Measurements from ENCODE around the gene NCOA1.

- TF ChIP-seq L3MBTL2 (conservative IDR thresholded peaks at IDR 0.05): no peak; the same call in 1 of the 2 replicates
- TF ChIP-seq NFRKB (IDR thresholded peaks at IDR 0.05): no peak
- TF ChIP-seq PKNOX1 (IDR thresholded peaks at IDR 0.05): no peak
- TF ChIP-seq SP1 (IDR thresholded peaks at IDR 0.05): no peak
- no peak for TF ChIP-seq BHLHE40 (IDR thresholded peaks at IDR 0.05; ENCODE audit: borderline replicate concordance)
- no peak for TF ChIP-seq HDGF (IDR thresholded peaks at IDR 0.05; ENCODE audit: borderline replicate concordance)
- TF ChIP-seq SUZ12 (IDR thresholded peaks at IDR 0.05): no peak
- no peak for TF ChIP-seq ARNT (IDR thresholded peaks at IDR 0.05)
- TF ChIP-seq FOXM1 (IDR thresholded peaks at IDR 0.05; ENCODE audit: borderline replicate concordance): no peak
- no peak for TF ChIP-seq ZNF384 (IDR thresholded peaks at IDR 0.05)
- TF ChIP-seq FOXA1 (IDR thresholded peaks at IDR 0.05): no peak
- TF ChIP-seq TARDBP (IDR thresholded peaks at IDR 0.05): no peak
- TF ChIP-seq ELF4 (IDR thresholded peaks at IDR 0.05): no peak
- no peak for TF ChIP-seq LEF1 (IDR thresholded peaks at IDR 0.05; ENCODE audit: borderline replicate concordance)
These were observed 36.8 kb upstream of the NCOA1 start for GRCh38 chr2:24454294-24454693.

All from HEK293T (cell line).